ENCODE measurements around the gene ANKRD9.

ANKRD9 gene

GRCh38 chr14:102473559-102473958 is 36.0 kb downstream of the ANKRD9 start:
- no peak for DNase-seq (ENCODE audit: low read depth)

- DNase-seq (ENCODE audit: low read depth): no peak
Observed at GRCh38 chr14:102472791-102473150, 36.8 kb downstream of the ANKRD9 start.

GRCh38 chr14:102471921-102472790 is 37.4 kb downstream of the ANKRD9 start:
- no peak for DNase-seq (ENCODE audit: low read depth)

GRCh38 chr14:102469261-102469660 is 40.3 kb downstream of the ANKRD9 start:
- DNase-seq (ENCODE audit: low read depth): no peak

GRCh38 chr14:102464846-102465341 is 44.7 kb downstream of the ANKRD9 start:
- no peak for DNase-seq (ENCODE audit: low read depth)

- DNase-seq (ENCODE audit: low read depth): no peak
Observed at GRCh38 chr14:102464006-102464405, 45.6 kb downstream of the ANKRD9 start.

GRCh38 chr14:102462391-102462790 is 47.2 kb downstream of the ANKRD9 start:
- no peak for DNase-seq (ENCODE audit: low read depth)

GRCh38 chr14:102461490-102462338 is 47.9 kb downstream of the ANKRD9 start:
- no peak for DNase-seq (ENCODE audit: low read depth)

GRCh38 chr14:102457509-102457908 is 52.1 kb downstream of the ANKRD9 start:
- no peak for DNase-seq (ENCODE audit: low read depth)

- DNase-seq (ENCODE audit: low read depth): no peak
Observed at GRCh38 chr14:102454711-102455110, 54.9 kb downstream of the ANKRD9 start.

GRCh38 chr14:102452302-102452701 is 57.3 kb downstream of the ANKRD9 start:
- DNase-seq (ENCODE audit: low read depth): no peak
